HG02623 (cell line): ENCODE data around the gene UBE2C.
A peak's percentile ranks its signal among the peaks of the same experiment; 100 is the strongest.
"Not testable (repeated sequence)": the region's sequence is repeated elsewhere in the genome, so short reads cannot be mapped to it uniquely, and the experiment has no call there.

Source experiments
- ATAC-seq: cut with Tn5 transposase; IDR thresholded peaks from one replicate; pipeline ENCODE4 v1.9.1; 2021; ENCODE audit warnings: moderate library complexity; ENCODE audit not compliant: unreplicated experiment

The UBE2C gene

GRCh38 chr20:45812157-45813005, at the start of gene UBE2C:
Gene UBE2C (plus strand): TSS chr20:45812644. CDS start chr20:45812696, 52 bp downstream.
- ATAC-seq, result peak; percentile 98

- ATAC-seq, result not testable (repeated sequence)
These were observed 47.7 kb upstream of the UBE2C start for GRCh38 chr20:45764618-45765282.

GRCh38 chr20:45765307-45765875, 47.1 kb upstream of the UBE2C start:
- no peak for ATAC-seq

- no peak for ATAC-seq
These were observed 46.5 kb upstream of the UBE2C start for GRCh38 chr20:45765980-45766379.

- no peak for ATAC-seq
These were observed 44.0 kb upstream of the UBE2C start for GRCh38 chr20:45768479-45768878.

- ATAC-seq, result no peak
These were observed 41.2 kb upstream of the UBE2C start for GRCh38 chr20:45771182-45771759.

- ATAC-seq, result no peak
These were observed 39.8 kb upstream of the UBE2C start for GRCh38 chr20:45772693-45773092.

GRCh38 chr20:45774945-45775344, 37.5 kb upstream of the UBE2C start:
- ATAC-seq, result no peak

GRCh38 chr20:45775411-45775810, 37.0 kb upstream of the UBE2C start:
- ATAC-seq, result no peak

GRCh38 chr20:45776931-45777330, 35.5 kb upstream of the UBE2C start:
- no peak for ATAC-seq

- ATAC-seq, result no peak
These were observed 33.2 kb upstream of the UBE2C start for GRCh38 chr20:45779011-45779915.

- ATAC-seq, result no peak
These were observed 32.3 kb upstream of the UBE2C start for GRCh38 chr20:45780159-45780558.

- ATAC-seq, result no peak
These were observed 31.0 kb upstream of the UBE2C start for GRCh38 chr20:45781391-45781931.

GRCh38 chr20:45782890-45783289, 29.6 kb upstream of the UBE2C start:
- ATAC-seq, result no peak

GRCh38 chr20:45783656-45784294, 28.7 kb upstream of the UBE2C start:
- no peak for ATAC-seq

- ATAC-seq, result no peak
These were observed 24.1 kb upstream of the UBE2C start for GRCh38 chr20:45788351-45788750.

- no peak for ATAC-seq
These were observed 19.9 kb upstream of the UBE2C start for GRCh38 chr20:45792317-45793118.

GRCh38 chr20:45796337-45797065, 15.9 kb upstream of the UBE2C start:
- ATAC-seq, result no peak
